ENCODE measurements around the gene VAV3. TPM values are rescaled to one million over a fixed set of nuclear protein-coding genes. Genes with fewer than 3 reads are reported as not detected.

VAV3 gene
- total RNA-seq, 4 donors from 2014 or later = 1.9 to 5.8 (median 3.0) TPM

DNA sequence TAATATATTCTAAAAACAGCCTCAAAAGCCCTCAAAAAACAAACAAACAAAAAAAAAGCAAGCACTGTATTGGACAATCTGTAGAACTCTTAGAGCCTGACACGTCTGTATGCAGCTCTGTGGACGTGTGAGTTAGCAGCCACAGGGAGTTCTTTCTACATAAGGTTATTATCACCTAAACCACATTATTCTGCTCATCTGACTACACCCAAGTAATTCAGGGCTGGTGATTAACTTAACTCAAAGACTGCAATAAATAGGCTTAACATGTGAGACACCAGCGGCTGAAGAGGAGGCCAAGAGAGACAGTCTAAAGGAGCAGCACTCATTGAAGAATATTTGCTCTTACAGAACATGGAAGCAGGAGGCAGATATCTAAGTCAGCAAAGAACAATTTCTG is 316.0 kb downstream of the VAV3 start:
- WGBS = 75% methylated on average over 3 of the region's 3 CpGs
- TF ChIP-seq POLR2A (IDR thresholded peaks at IDR 0.05; ENCODE audit: low read depth) = no peak
- no peak for TF ChIP-seq POLR2AphosphoS5 (IDR thresholded peaks at IDR 0.05)
- TF ChIP-seq EP300 (IDR thresholded peaks at IDR 0.05) = no peak
- TF ChIP-seq, protein P1, sequence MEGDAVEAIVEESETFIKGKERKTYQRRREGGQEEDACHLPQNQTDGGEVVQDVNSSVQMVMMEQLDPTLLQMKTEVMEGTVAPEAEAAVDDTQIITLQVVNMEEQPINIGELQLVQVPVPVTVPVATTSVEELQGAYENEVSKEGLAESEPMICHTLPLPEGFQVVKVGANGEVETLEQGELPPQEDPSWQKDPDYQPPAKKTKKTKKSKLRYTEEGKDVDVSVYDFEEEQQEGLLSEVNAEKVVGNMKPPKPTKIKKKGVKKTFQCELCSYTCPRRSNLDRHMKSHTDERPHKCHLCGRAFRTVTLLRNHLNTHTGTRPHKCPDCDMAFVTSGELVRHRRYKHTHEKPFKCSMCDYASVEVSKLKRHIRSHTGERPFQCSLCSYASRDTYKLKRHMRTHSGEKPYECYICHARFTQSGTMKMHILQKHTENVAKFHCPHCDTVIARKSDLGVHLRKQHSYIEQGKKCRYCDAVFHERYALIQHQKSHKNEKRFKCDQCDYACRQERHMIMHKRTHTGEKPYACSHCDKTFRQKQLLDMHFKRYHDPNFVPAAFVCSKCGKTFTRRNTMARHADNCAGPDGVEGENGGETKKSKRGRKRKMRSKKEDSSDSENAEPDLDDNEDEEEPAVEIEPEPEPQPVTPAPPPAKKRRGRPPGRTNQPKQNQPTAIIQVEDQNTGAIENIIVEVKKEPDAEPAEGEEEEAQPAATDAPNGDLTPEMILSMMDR (IDR thresholded peaks at IDR 0.05) = no peak
- intact Hi-C loops (cut with DNase I) = no loop called here

DNA sequence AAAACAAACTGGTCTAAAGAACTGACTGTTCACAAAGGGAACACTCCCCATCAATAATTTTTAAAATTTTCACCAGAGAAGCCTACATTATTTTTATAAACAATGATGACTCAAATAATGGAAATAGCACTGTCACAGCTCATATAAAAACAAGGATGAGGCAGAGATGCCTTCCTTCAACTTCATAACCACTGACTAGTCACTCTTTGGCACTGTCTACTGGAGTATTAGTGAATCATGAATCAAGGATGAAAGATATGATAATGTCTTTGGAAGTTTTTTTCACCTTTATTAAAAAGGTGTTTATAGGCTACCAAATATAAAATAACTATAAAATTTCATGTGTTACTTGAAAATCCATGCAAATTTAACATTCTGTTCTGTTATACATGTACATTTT is 316.9 kb downstream of the VAV3 start:
- intact Hi-C loops (cut with DNase I) = no loop called here
- Histone ChIP-seq H3K9me3 (no peaks in the 10 kb centered on the region), H3K36me3 (no peaks in the 10 kb centered on the region), H3K27ac (replicated peaks in 1 of 4) (no peak overlapping the region), H3K27me3 (no peaks in the 10 kb centered on the region), H3K4me1 (peaks cover 0 to 19% (median 7%) of the 10 kb centered on the region in 4 donors), H3K4me3 (no peak overlapping the region)
- no peak for DNase-seq (ENCODE audit: extremely low spot score)
- TF ChIP-seq POLR2A (IDR thresholded peaks at IDR 0.05; ENCODE audit: low read depth) (no peak), POLR2AphosphoS5 (IDR thresholded peaks at IDR 0.05) (no peak), EP300 (IDR thresholded peaks at IDR 0.05) (no peak)

More for the DNA sequence above, 316.0 kb downstream of the VAV3 start:
- H3K4me1 ChIP-seq = peaks cover 0 to 19% (median 7%) of the 10 kb centered on the region in 4 donors
- no peaks in the 10 kb centered on the region for H3K27me3 ChIP-seq
- no peak overlapping the region for H3K4me3 ChIP-seq
- no peak overlapping the region for H3K27ac ChIP-seq (replicated peaks in 1 of 4)
- DNase-seq (ENCODE audit: extremely low spot score) = no peak
- no peaks in the 10 kb centered on the region for H3K9me3 ChIP-seq
- H3K36me3 ChIP-seq = no peaks in the 10 kb centered on the region

DNA sequence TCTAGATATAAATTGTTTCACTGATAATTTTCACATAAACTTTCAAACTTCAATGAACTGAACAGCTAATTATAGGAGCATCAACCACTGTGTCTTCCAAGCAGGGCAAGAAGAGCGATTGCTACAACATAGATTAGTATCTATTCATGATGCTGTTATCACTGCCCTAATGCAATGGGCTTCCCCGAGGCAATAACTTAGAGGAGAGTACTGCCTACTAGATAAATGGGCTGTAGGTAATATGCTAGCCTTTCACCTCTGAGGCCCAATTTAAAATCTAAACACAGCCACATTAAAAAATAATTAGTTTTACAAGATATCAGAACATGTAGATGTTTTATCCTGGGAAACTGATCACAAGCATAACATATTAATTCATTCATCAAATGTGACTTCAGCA is 318.0 kb downstream of the VAV3 start:
- DNase-seq (ENCODE audit: extremely low spot score) = no peak
- WGBS = 85% methylated on average over 2 of the region's 2 CpGs
- Histone ChIP-seq H3K36me3 (no peaks in the 10 kb centered on the region), H3K4me3 (no peak overlapping the region), H3K27ac (replicated peaks in 1 of 4) (no peak overlapping the region), H3K27me3 (no peaks in the 10 kb centered on the region), H3K4me1 (peaks cover 0 to 19% (median 7%) of the 10 kb centered on the region in 4 donors), H3K9me3 (no peaks in the 10 kb centered on the region)
- intact Hi-C loops (cut with DNase I) = no loop called here
- TF ChIP-seq POLR2A (IDR thresholded peaks at IDR 0.05; ENCODE audit: low read depth) (no peak), POLR2AphosphoS5 (IDR thresholded peaks at IDR 0.05) (no peak), EP300 (IDR thresholded peaks at IDR 0.05) (no peak)
- TF ChIP-seq, protein P1 (IDR thresholded peaks at IDR 0.05) = no peak

DNA sequence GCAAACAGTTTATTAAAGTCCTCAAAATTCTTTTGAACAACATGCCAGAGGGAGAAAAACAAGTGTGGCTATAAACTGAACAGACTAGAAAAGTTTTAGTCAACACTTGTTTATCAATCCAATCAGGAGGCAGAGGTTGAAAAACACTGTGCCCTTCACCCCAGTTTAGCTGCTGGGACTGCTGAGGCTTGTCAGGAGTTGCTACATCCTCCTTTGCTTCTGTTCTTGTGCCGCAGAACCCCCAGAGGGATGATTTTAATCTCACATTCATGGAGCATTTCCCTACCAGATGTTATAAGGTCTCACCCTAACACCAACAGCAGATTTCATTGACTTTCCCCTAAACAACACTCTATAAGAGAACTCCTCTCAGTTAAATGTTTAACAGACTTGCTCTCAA is 321.2 kb downstream of the VAV3 start:
- H3K36me3 ChIP-seq = no peaks in the 10 kb centered on the region
- no peak overlapping the region for H3K27ac ChIP-seq (replicated peaks in 1 of 4)
- peaks cover 0 to 12% (median 5%) of the 10 kb centered on the region in 4 donors for H3K4me1 ChIP-seq
- H3K27me3 ChIP-seq = no peaks in the 10 kb centered on the region
- no peak overlapping the region for H3K4me3 ChIP-seq
- intact Hi-C loops (cut with DNase I) = no loop called here
- no peak for TF ChIP-seq POLR2AphosphoS5 (IDR thresholded peaks at IDR 0.05)
- no peak for TF ChIP-seq POLR2A (IDR thresholded peaks at IDR 0.05; ENCODE audit: low read depth)
- no peak for TF ChIP-seq EP300 (IDR thresholded peaks at IDR 0.05)
- TF ChIP-seq, protein P1 (IDR thresholded peaks at IDR 0.05) = no peak
- DNase-seq (ENCODE audit: extremely low spot score) = no peak
- H3K9me3 ChIP-seq = no peaks in the 10 kb centered on the region
- WGBS = 74% methylated on average over 1 of the region's 1 CpG

DNA sequence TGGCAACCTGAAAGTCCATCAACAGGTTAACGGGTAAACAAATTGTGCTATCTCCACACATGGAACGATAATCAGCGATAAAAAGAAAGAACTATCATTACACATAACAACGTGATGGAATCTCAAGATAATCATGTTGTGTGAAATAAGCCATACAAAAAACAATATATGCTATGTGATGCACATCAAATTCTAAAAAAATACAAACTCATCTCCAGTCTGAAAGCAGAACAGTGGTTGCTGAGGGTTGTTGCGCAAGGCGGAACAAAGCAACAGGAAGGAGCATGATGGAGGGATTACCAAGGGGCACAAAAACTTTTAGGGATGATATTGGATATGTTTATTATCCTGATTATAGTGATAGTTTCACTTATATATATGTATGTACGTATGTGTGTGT is 324.8 kb downstream of the VAV3 start:
- no peak for DNase-seq (ENCODE audit: extremely low spot score)
- Histone ChIP-seq H3K4me1 (no peaks in the 10 kb centered on the region), H3K27me3 (no peaks in the 10 kb centered on the region), H3K27ac (replicated peaks in 1 of 4) (no peak overlapping the region), H3K9me3 (no peaks in the 10 kb centered on the region), H3K4me3 (no peak overlapping the region), H3K36me3 (no peaks in the 10 kb centered on the region)
- TF ChIP-seq EP300 (IDR thresholded peaks at IDR 0.05) (no peak), POLR2A (IDR thresholded peaks at IDR 0.05; ENCODE audit: low read depth) (no peak), POLR2AphosphoS5 (IDR thresholded peaks at IDR 0.05) (no peak)
- intact Hi-C loops (cut with DNase I) = no loop called here
- WGBS = 83% methylated on average over 7 of the region's 7 CpGs

DNA sequence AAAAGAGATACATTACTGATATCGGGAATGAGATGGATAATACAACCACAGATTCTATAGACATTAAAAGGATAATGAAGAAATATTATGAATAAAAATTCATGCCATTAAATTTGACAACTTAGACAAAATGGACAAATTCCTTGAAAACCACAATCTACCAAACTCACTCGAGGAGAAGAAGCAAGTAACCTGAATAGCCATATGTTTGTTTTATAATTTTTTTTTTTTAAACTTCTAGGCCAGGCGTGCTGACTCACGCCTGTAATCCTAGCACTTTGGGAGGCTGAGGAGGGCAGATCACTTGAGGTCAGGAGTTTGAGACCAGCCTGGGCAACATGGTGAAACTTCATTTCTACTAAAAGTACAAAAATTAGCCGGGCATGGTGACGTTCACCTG is 327.9 kb downstream of the VAV3 start:
- H3K27ac ChIP-seq (replicated peaks in 1 of 4) = no peak overlapping the region
- no peaks in the 10 kb centered on the region for H3K9me3 ChIP-seq
- DNase-seq (ENCODE audit: extremely low spot score) = no peak
- H3K4me3 ChIP-seq = no peak overlapping the region
- TF ChIP-seq POLR2AphosphoS5 (IDR thresholded peaks at IDR 0.05) = no peak
- no peak for TF ChIP-seq POLR2A (IDR thresholded peaks at IDR 0.05; ENCODE audit: low read depth)
- TF ChIP-seq, protein P1 (IDR thresholded peaks at IDR 0.05) = no peak
- TF ChIP-seq EP300 (IDR thresholded peaks at IDR 0.05) = no peak
- no peaks in the 10 kb centered on the region for H3K27me3 ChIP-seq
- H3K4me1 ChIP-seq = no peaks in the 10 kb centered on the region
- 83% methylated on average over 6 of the region's 6 CpGs for WGBS
- no peaks in the 10 kb centered on the region for H3K36me3 ChIP-seq
- intact Hi-C loops (cut with DNase I) = no loop called here
